ENCODE measurements around the gene MTOR. TPM values are rescaled to one million over a fixed set of nuclear protein-coding genes. Genes with fewer than 3 reads are reported as not detected.

MTOR gene
- total RNA-seq, 2 donors from 2014 or later, result 32.6 to 38.3 TPM

GRCh38 chr1:11291049-11291448 lies 28.7 kb upstream of the MTOR start:
- no peak overlapping the region for H3K27ac Mint-ChIP-seq

GRCh38 chr1:11289064-11289463 lies 26.7 kb upstream of the MTOR start:
- DNase-seq, result no peak
- H3K4me3 Mint-ChIP-seq, result no peak overlapping the region
- H3K36me3 Mint-ChIP-seq (ENCODE audit: insufficient read depth in 2 of 2), result peaks cover 4 to 20% of the 10 kb centered on the region in 2 donors
- no peaks in the 10 kb centered on the region for H3K27me3 Mint-ChIP-seq (ENCODE audit: low read depth)
- no peak overlapping the region for H3K27ac Mint-ChIP-seq
- H3K4me1 Mint-ChIP-seq (ENCODE audit: low read depth), result peaks cover 41% of the 10 kb centered on the region
- ATAC-seq (replicated peaks in 1 of 2), result no peak
- peaks cover 0 to under 1% of the 10 kb centered on the region in 2 donors for H3K9me3 Mint-ChIP-seq

More at GRCh38 chr1:11291049-11291448, 28.7 kb upstream of the MTOR start:
- H3K4me3 Mint-ChIP-seq, result peak overlapping the region in 1 of 2 donors; percentile 15
- H3K4me1 Mint-ChIP-seq (ENCODE audit: low read depth), result peaks cover 31% of the 10 kb centered on the region
- peaks cover 2 to 20% of the 10 kb centered on the region in 2 donors for H3K36me3 Mint-ChIP-seq (ENCODE audit: insufficient read depth in 2 of 2)
- DNase-seq (no peak), ATAC-seq (replicated peaks in 1 of 2) (no peak)
- no peaks in the 10 kb centered on the region for H3K9me3 Mint-ChIP-seq
- H3K27me3 Mint-ChIP-seq (ENCODE audit: low read depth), result no peaks in the 10 kb centered on the region

- ATAC-seq (replicated peaks in 1 of 2) (no peak), DNase-seq (no peak)
- Mint-ChIP-seq H3K4me3 (no peak overlapping the region), H3K27me3 (ENCODE audit: low read depth) (no peaks in the 10 kb centered on the region), H3K4me1 (ENCODE audit: low read depth) (peaks cover 60% of the 10 kb centered on the region), H3K36me3 (ENCODE audit: insufficient read depth in 2 of 2) (peaks cover 5 to 31% of the 10 kb centered on the region in 2 donors), H3K9me3 (peaks cover 2 to 3% of the 10 kb centered on the region in 2 donors), H3K27ac (peak overlapping the region; percentile 62)
These were observed 24.5 kb upstream of the MTOR start for GRCh38 chr1:11286735-11287410.

- Mint-ChIP-seq H3K4me3 (no peak overlapping the region), H3K36me3 (ENCODE audit: insufficient read depth in 2 of 2) (peaks cover 5 to 29% of the 10 kb centered on the region in 2 donors), H3K9me3 (peaks cover 2 to 3% of the 10 kb centered on the region in 2 donors), H3K27me3 (ENCODE audit: low read depth) (no peaks in the 10 kb centered on the region), H3K27ac (peak overlapping the region; percentile 62), H3K4me1 (ENCODE audit: low read depth) (peaks cover 61% of the 10 kb centered on the region)
- ATAC-seq (replicated peaks in 1 of 2) (no peak), DNase-seq (no peak)
These were observed 23.8 kb upstream of the MTOR start for GRCh38 chr1:11285883-11286734.

- H3K4me3 Mint-ChIP-seq, result peak overlapping the region; percentile 10 to 38
- no peak for ATAC-seq (replicated peaks in 1 of 2)
These were observed 22.4 kb upstream of the MTOR start for GRCh38 chr1:11284784-11285183.

GRCh38 chr1:11283151-11283550 lies 20.8 kb upstream of the MTOR start:
- DNase-seq, result no peak
- no peak overlapping the region for H3K4me3 Mint-ChIP-seq
- ATAC-seq (replicated peaks in 1 of 2), result no peak
- H3K4me1 Mint-ChIP-seq (ENCODE audit: low read depth), result peaks cover 81% of the 10 kb centered on the region
- peak overlapping the region; percentile 30 for H3K27ac Mint-ChIP-seq
- peaks cover 5 to 34% of the 10 kb centered on the region in 2 donors for H3K36me3 Mint-ChIP-seq (ENCODE audit: insufficient read depth in 2 of 2)
- H3K27me3 Mint-ChIP-seq (ENCODE audit: low read depth), result no peaks in the 10 kb centered on the region
- peaks cover 2 to 3% of the 10 kb centered on the region in 2 donors for H3K9me3 Mint-ChIP-seq

More at GRCh38 chr1:11284784-11285183, 22.4 kb upstream of the MTOR start:
- Mint-ChIP-seq H3K27ac (peak overlapping the region; percentile 68), H3K27me3 (ENCODE audit: low read depth) (no peaks in the 10 kb centered on the region), H3K4me1 (ENCODE audit: low read depth) (peaks cover 64% of the 10 kb centered on the region), H3K36me3 (ENCODE audit: insufficient read depth in 2 of 2) (peaks cover 5 to 31% of the 10 kb centered on the region in 2 donors), H3K9me3 (peaks cover 2 to 3% of the 10 kb centered on the region in 2 donors)
- no peak for DNase-seq

GRCh38 chr1:11281518-11282331 lies 19.4 kb upstream of the MTOR start:
- Mint-ChIP-seq H3K9me3 (peaks cover 2 to 3% of the 10 kb centered on the region in 2 donors), H3K36me3 (ENCODE audit: insufficient read depth in 2 of 2) (peaks cover 5 to 32% of the 10 kb centered on the region in 2 donors), H3K4me1 (ENCODE audit: low read depth) (peaks cover 93% of the 10 kb centered on the region), H3K4me3 (peak overlapping the region; percentile 44 to 64), H3K27me3 (ENCODE audit: low read depth) (no peaks in the 10 kb centered on the region), H3K27ac (peak overlapping the region; percentile 86)
- DNase-seq (no peak), ATAC-seq (replicated peaks in 1 of 2) (no peak)

GRCh38 chr1:11280719-11281376 lies 18.5 kb upstream of the MTOR start:
- H3K4me3 Mint-ChIP-seq, result peak overlapping the region; percentile 44 to 64
- no peaks in the 10 kb centered on the region for H3K27me3 Mint-ChIP-seq (ENCODE audit: low read depth)
- peaks cover 2 to 3% of the 10 kb centered on the region in 2 donors for H3K9me3 Mint-ChIP-seq
- ATAC-seq (replicated peaks in 1 of 2), result peak; percentile 39 to 59
- DNase-seq, result no peak
- peaks cover 6 to 29% of the 10 kb centered on the region in 2 donors for H3K36me3 Mint-ChIP-seq (ENCODE audit: insufficient read depth in 2 of 2)
- H3K27ac Mint-ChIP-seq, result peak overlapping the region; percentile 86
- peaks cover 94% of the 10 kb centered on the region for H3K4me1 Mint-ChIP-seq (ENCODE audit: low read depth)

- peaks cover 2 to 3% of the 10 kb centered on the region in 2 donors for H3K9me3 Mint-ChIP-seq
- H3K4me3 Mint-ChIP-seq, result peak overlapping the region; percentile 3 to 12
- no peak for DNase-seq
- H3K27me3 Mint-ChIP-seq (ENCODE audit: low read depth), result no peaks in the 10 kb centered on the region
- peaks cover 95% of the 10 kb centered on the region for H3K4me1 Mint-ChIP-seq (ENCODE audit: low read depth)
- peaks cover 7 to 28% of the 10 kb centered on the region in 2 donors for H3K36me3 Mint-ChIP-seq (ENCODE audit: insufficient read depth in 2 of 2)
- peak in 1 of 2 donors; percentile 29 for ATAC-seq (replicated peaks in 1 of 2)
- H3K27ac Mint-ChIP-seq, result peak overlapping the region; percentile 86
These were observed 17.3 kb upstream of the MTOR start for GRCh38 chr1:11279630-11280029.

- Mint-ChIP-seq H3K4me3 (no peak overlapping the region), H3K27me3 (ENCODE audit: low read depth) (no peaks in the 10 kb centered on the region), H3K36me3 (ENCODE audit: insufficient read depth in 2 of 2) (peaks cover 7 to 28% of the 10 kb centered on the region in 2 donors), H3K4me1 (ENCODE audit: low read depth) (peaks cover 95% of the 10 kb centered on the region), H3K9me3 (peaks cover 2 to 3% of the 10 kb centered on the region in 2 donors), H3K27ac (peak overlapping the region; percentile 5)
- ATAC-seq (replicated peaks in 1 of 2) (no peak), DNase-seq (no peak)
These were observed 16.8 kb upstream of the MTOR start for GRCh38 chr1:11279152-11279551.

- ATAC-seq (replicated peaks in 1 of 2) (peak; percentile 51 to 57), DNase-seq (peak in 1 of 2 donors; percentile 5)
- Mint-ChIP-seq H3K27ac (peak overlapping the region; percentile 86), H3K9me3 (no peaks in the 10 kb centered on the region), H3K36me3 (ENCODE audit: insufficient read depth in 2 of 2) (peaks cover 5 to 11% of the 10 kb centered on the region in 2 donors), H3K27me3 (ENCODE audit: low read depth) (no peaks in the 10 kb centered on the region), H3K4me3 (peak overlapping the region; percentile 93 to 96), H3K4me1 (ENCODE audit: low read depth) (peaks cover 49% of the 10 kb centered on the region)
These were observed 11.4 kb upstream of the MTOR start for GRCh38 chr1:11273595-11274234.

All from activated T-cell treated with anti-CD3 and anti-CD28 coated beads, Interleukin-2, amount 50 U/mL, for 72 hours (primary cell).